ENCODE data around the gene DOCK1. TPM values are rescaled to one million over a fixed set of nuclear protein-coding genes. Genes with fewer than 3 reads are reported as not detected.

The DOCK1 gene
- total and polyA plus RNA-seq, 2 experiments from 2014 or later = 22.8 to 45.6 TPM

- H3K4me3 ChIP-seq = peak overlapping the region; percentile 61
- no peaks in the 10 kb centered on the region for H3K9me2 ChIP-seq (ENCODE audit: insufficient read depth)
- in situ Hi-C loops (cut with MboI) = no loop called here
- no peak overlapping the region for H3K27ac ChIP-seq
- H2AFZ ChIP-seq = no peak overlapping the region
- WGBS, 2 experiments (ENCODE audit: low coverage in 1 of 2, low lambda C conversion rate in 2 of 2, missing lambda C conversion rate in 2 of 2) = 58 to 63% methylated on average over 7 of the region's 7 CpGs
- DNase-seq = no peak
- H3K79me2 ChIP-seq (ENCODE audit: insufficient read depth) = peaks cover 100% of the 10 kb centered on the region
- no peaks in the 10 kb centered on the region for H3K9me3 ChIP-seq (ENCODE audit: low read depth)
- no peaks in the 10 kb centered on the region for H3K27me3 ChIP-seq (replicated peaks; ENCODE audit: insufficient read depth)
- peak overlapping the region; percentile 71 for H3K4me2 ChIP-seq (ENCODE audit: unreplicated experiment)
- H3K36me3 ChIP-seq (ENCODE audit: low read depth) = no peaks in the 10 kb centered on the region
- H3F3A ChIP-seq (ENCODE audit: insufficient read depth) = peaks cover 8% of the 10 kb centered on the region
- H3K4me1 ChIP-seq (ENCODE audit: insufficient read depth) = peaks cover 14% of the 10 kb centered on the region
- H4K20me1 ChIP-seq (ENCODE audit: insufficient read depth) = peaks cover 14% of the 10 kb centered on the region; the same call in 1 of the 2 replicates
- no peak for TF ChIP-seq EZH2phosphoT487 (IDR thresholded peaks at IDR 0.05; ENCODE audit: insufficient read depth, low read depth)
- no peak for TF ChIP-seq EZH2 (IDR thresholded peaks at IDR 0.05; ENCODE audit: insufficient read depth, poor library complexity, severe bottlenecking)
- peak overlapping the region; percentile 31; the same call in 1 of the 2 replicates for H3K9ac ChIP-seq
Measured at GRCh38 chr10:126931544-126931943, 26.3 kb downstream of the DOCK1 start.

GRCh38 chr10:126932516-126932915 lies 27.3 kb downstream of the DOCK1 start:
- in situ Hi-C loops (cut with MboI) = no loop called here
- no peak overlapping the region for H3K9ac ChIP-seq
- no peak overlapping the region for H3K27ac ChIP-seq
- no peak for DNase-seq
- no peaks in the 10 kb centered on the region for H3K36me3 ChIP-seq (ENCODE audit: low read depth)
- no peak overlapping the region for H3K4me2 ChIP-seq (ENCODE audit: unreplicated experiment)
- no peaks in the 10 kb centered on the region for H3K9me3 ChIP-seq (ENCODE audit: low read depth)
- peaks cover 14% of the 10 kb centered on the region for H3K4me1 ChIP-seq (ENCODE audit: insufficient read depth)
- no peak overlapping the region for H3K4me3 ChIP-seq
- 95 to 96% methylated on average over 10 to 11 of the region's 11 CpGs for WGBS, 2 experiments (ENCODE audit: low coverage in 1 of 2, low lambda C conversion rate in 2 of 2, missing lambda C conversion rate in 2 of 2)
- peaks cover 11% of the 10 kb centered on the region; the same call in 1 of the 2 replicates for H4K20me1 ChIP-seq (ENCODE audit: insufficient read depth)
- H3F3A ChIP-seq (ENCODE audit: insufficient read depth) = peaks cover 9% of the 10 kb centered on the region
- no peaks in the 10 kb centered on the region for H3K9me2 ChIP-seq (ENCODE audit: insufficient read depth)
- no peak for TF ChIP-seq EZH2 (IDR thresholded peaks at IDR 0.05; ENCODE audit: insufficient read depth, poor library complexity, severe bottlenecking)
- TF ChIP-seq EZH2phosphoT487 (IDR thresholded peaks at IDR 0.05; ENCODE audit: insufficient read depth, low read depth) = no peak
- peaks cover 100% of the 10 kb centered on the region for H3K79me2 ChIP-seq (ENCODE audit: insufficient read depth)
- H2AFZ ChIP-seq = no peak overlapping the region
- no peaks in the 10 kb centered on the region for H3K27me3 ChIP-seq (replicated peaks; ENCODE audit: insufficient read depth)

- TF ChIP-seq EZH2phosphoT487 (IDR thresholded peaks at IDR 0.05; ENCODE audit: insufficient read depth, low read depth) (no peak), EZH2 (IDR thresholded peaks at IDR 0.05; ENCODE audit: insufficient read depth, poor library complexity, severe bottlenecking) (no peak)
- H3K4me1 ChIP-seq (ENCODE audit: insufficient read depth) = peaks cover 14% of the 10 kb centered on the region
- no peak overlapping the region for H3K27ac ChIP-seq
- DNase-seq = no peak
- H3K4me3 ChIP-seq = no peak overlapping the region
- no peaks in the 10 kb centered on the region for H3K36me3 ChIP-seq (ENCODE audit: low read depth)
- H3K9me3 ChIP-seq (ENCODE audit: low read depth) = no peaks in the 10 kb centered on the region
- peaks cover 100% of the 10 kb centered on the region for H3K79me2 ChIP-seq (ENCODE audit: insufficient read depth)
- peaks cover 11% of the 10 kb centered on the region; the same call in 1 of the 2 replicates for H4K20me1 ChIP-seq (ENCODE audit: insufficient read depth)
- H3K9me2 ChIP-seq (ENCODE audit: insufficient read depth) = no peaks in the 10 kb centered on the region
- H3F3A ChIP-seq (ENCODE audit: insufficient read depth) = peaks cover 9% of the 10 kb centered on the region
- 98% methylated on average over 4 of the region's 4 CpGs for WGBS, 2 experiments (ENCODE audit: low coverage in 1 of 2, low lambda C conversion rate in 2 of 2, missing lambda C conversion rate in 2 of 2)
- in situ Hi-C loops (cut with MboI) = no loop called here
- no peak overlapping the region for H3K4me2 ChIP-seq (ENCODE audit: unreplicated experiment)
- H3K9ac ChIP-seq = no peak overlapping the region
- no peaks in the 10 kb centered on the region for H3K27me3 ChIP-seq (replicated peaks; ENCODE audit: insufficient read depth)
- no peak overlapping the region for H2AFZ ChIP-seq
Measured at GRCh38 chr10:126933116-126933515, 27.9 kb downstream of the DOCK1 start.

GRCh38 chr10:126935263-126935946 lies 30.2 kb downstream of the DOCK1 start:
- Histone ChIP-seq H3K27ac (no peak overlapping the region), H3K4me3 (no peak overlapping the region), H3F3A (ENCODE audit: insufficient read depth) (peaks cover 9% of the 10 kb centered on the region), H4K20me1 (ENCODE audit: insufficient read depth) (peaks cover 7% of the 10 kb centered on the region; the same call in 1 of the 2 replicates), H3K9me2 (ENCODE audit: insufficient read depth) (no peaks in the 10 kb centered on the region), H3K9ac (no peak overlapping the region), H3K4me2 (ENCODE audit: unreplicated experiment) (no peak overlapping the region), H3K36me3 (ENCODE audit: low read depth) (no peaks in the 10 kb centered on the region; the same call in 1 of the 2 replicates), H3K79me2 (ENCODE audit: insufficient read depth) (peaks cover 100% of the 10 kb centered on the region), H3K27me3 (replicated peaks; ENCODE audit: insufficient read depth) (no peaks in the 10 kb centered on the region), H3K4me1 (ENCODE audit: insufficient read depth) (peaks cover 14% of the 10 kb centered on the region), H3K9me3 (ENCODE audit: low read depth) (no peaks in the 10 kb centered on the region), H2AFZ (no peak overlapping the region)
- WGBS, 2 experiments (ENCODE audit: low coverage in 1 of 2, low lambda C conversion rate in 2 of 2, missing lambda C conversion rate in 2 of 2) = 59 to 60% methylated on average over 5 of the region's 5 CpGs
- TF ChIP-seq EZH2phosphoT487 (IDR thresholded peaks at IDR 0.05; ENCODE audit: insufficient read depth, low read depth) (no peak), EZH2 (IDR thresholded peaks at IDR 0.05; ENCODE audit: insufficient read depth, poor library complexity, severe bottlenecking) (no peak)
- in situ Hi-C loops (cut with MboI) = no loop called here
- DNase-seq = peak; percentile 35
